GM18861 (cell line): ENCODE measurements around the gene RGS12.

Experiments used
- ATAC-seq: cut with Tn5 transposase; IDR thresholded peaks from one replicate; pipeline ENCODE4 v1.9.1; 2021; ENCODE audit not compliant: unreplicated experiment

Gene RGS12

DNA sequence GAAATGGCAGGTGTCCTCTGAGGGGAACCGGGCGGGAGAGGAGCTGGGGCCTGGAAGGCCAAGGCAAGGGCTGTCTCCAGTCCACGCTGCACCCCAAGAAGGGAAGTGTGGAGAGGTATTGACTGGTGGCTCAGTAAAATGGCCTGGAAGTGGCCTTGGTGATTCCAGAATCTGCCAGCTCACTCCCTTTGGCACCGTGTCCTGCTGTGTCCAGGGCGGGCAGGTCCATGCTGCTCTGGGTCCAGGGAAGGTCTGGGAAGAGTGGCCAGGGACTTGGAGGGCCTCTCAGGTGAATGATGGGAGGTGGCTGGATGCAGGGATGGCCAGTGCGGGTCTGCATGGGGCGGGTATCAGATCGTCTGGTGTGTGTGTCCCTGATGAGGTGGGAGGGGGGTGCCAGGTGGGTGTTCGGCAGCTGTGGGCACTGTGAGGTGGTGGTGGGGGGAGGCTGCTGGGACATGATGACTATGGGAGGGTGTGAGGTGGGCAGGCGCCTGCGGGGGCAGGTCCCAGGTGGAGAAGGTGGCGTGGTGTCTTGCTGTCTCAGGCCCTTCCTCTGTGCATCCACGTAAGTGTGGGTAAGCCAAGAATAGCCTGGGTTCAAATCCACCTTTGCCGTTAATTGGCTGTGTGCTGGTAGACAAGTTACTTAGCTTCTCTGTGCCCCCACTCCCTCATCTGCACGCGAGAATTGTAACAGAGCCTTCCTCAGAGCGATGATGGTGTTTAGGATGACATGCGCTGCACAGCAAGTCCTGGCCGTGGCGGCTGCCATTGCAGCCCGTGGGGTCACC is 17.7 kb downstream of the RGS12 start:
- no peak for ATAC-seq

DNA sequence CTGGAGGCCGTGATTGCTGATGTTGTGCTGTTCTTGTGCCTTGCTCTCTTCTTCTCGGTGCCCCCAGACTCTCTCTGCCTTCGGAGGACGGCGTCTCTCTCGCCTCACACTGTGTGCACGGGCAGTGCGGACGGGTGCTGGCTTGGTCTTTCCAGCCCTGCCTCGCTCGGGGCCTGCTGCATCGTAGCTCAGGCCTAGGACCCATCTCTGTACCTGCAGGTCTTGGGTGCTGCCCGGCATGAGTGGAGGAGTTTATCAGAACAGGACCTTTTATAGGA is 18.2 kb downstream of the RGS12 start:
- ATAC-seq: no peak

DNA sequence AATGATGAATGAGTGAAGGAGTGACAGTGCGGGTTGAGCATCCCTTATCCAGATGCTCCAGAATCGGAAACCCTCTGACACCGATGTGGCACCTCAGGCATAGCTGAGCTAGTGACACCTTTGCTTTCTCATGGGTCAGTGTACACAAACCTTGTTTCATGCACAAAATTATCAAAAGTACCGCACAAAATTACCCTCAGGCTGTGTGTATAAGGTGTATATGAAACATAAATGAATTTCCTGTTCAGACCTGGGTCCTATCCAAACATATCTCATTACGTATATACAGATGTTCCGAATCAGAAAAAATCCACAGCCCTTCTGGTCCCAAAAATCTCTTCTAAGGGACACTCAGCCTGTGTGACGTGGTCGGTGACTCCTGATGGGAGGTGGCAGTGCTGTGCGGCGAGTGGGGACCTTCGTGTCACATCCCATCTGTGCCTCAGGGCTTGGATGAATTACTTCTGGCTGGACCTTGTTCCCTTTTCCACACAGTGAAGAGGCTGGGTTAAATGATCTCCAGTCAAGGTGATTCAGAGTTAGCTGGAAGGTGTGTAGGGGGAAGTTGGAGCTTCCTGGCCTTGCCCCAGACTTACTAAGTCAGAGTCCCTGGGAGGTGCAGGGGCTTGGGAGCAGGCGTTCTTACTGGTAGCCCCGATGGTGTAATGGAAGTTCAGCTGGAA is 18.8 kb downstream of the RGS12 start:
- no peak for ATAC-seq

DNA sequence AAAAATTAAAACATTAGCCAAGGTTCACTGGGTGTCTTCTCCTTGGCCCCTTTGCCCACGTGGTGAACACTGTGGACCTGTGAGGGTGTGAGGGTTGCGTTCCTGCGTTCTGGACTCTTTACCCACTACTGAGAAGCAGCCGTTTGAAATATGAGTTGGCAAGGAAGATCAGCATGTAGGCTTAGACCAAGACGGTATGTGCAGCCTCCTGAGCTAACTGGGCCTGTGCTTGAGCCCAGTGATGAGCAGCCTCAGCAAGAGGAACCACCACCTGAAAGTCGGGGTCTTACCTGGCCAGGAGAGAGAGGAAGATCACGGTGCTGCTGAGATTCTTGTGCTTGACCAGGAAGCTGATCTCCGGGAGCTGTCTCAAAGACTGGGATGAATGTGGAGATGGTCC is 19.5 kb downstream of the RGS12 start:
- ATAC-seq: no peak

DNA sequence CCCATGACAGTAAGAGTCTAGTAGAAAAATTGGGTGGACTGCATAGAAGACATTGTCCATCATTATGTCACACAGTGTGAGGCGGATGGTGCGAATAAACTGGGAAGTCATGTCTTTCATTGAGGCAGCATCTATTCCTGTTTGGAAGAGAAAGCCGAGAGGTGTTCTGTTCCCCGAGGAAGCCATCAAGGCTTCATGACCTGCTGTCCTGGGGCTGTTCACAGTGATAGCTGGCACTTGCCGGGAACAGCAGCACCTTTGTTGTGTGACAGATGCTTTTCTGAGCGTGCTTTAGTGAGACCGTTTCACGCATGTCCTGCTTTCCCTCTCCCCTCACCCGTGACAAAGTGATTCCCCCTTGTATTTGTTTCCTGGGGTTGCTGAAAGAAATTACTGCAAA is 20.3 kb downstream of the RGS12 start:
- no peak for ATAC-seq

DNA sequence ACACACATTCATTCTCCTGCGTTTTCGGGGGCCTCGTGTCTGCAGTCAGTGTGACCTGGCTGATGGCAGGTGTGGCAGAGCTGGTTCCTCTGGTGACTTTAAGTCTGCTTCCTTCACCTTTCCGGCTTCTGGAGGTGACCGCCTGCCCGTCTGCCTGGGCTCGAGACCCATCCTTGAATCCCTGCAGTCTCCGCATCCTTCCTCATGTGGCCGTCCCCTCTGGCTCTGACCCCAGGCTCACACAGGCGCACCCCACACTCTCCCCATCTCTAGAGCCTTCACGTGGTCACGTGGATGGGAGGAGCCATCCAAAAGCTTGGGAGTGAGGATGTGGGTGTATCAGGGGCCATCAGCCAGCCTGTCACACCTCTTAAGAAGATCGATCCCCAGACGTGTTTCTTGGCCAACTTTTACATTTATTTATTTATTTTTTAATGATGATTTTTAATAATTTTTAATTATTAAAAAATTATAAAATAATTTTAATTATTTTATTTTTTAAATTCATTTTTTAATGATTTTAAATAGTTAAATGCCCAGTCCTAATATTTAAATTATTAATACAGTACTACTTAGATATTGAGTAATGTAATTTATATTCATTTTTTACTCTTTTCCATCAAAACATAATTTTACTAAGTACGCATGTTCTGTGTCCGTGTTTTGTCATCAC is 20.9 kb downstream of the RGS12 start:
- no peak for ATAC-seq

DNA sequence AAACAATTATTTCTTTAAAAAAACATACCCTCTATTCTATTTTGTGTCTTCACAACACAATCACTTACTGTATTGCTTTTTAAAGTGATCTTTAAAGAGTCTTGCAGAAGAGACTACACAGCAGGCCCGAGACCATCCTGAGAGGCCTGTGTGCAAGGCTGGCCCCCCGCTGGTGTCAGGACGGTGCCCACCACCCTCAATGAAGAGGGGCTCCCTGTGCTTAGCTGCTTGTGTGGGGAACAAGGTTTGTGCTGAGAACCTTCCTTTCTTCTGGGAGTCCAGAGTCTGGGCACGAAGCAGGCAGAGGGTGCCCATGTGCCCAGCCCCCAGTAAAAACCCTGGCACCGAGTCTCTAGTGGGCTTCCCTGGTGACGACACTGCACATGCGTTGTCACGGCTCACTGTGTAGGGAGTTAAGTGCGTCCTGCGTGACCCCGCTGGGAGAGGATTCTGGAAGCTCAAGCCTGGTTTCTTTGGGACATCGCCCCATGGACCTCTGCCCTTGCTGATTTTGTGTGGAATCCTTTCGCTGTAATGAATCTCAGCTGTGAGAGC is 22.0 kb downstream of the RGS12 start:
- ATAC-seq: no peak

DNA sequence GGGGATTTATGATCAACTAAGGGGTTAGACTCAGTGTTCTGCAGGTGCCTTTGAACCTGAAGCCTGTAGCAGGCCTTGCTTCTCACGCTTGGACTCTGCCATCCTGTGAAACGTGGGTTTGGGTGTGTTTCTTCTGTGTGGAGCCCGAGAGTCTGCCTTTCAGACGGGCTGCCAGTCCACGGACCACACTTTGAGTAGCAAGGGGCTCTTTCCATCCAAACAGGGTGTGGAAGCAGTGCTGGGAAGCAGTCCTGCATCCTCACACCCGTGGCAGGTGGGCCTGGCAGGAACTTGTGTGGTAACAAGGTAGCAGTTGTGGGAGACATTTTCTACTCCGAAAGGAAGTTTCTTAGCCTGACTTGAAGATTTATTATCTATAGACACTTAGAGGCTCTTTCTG is 22.7 kb downstream of the RGS12 start:
- no peak for ATAC-seq

DNA sequence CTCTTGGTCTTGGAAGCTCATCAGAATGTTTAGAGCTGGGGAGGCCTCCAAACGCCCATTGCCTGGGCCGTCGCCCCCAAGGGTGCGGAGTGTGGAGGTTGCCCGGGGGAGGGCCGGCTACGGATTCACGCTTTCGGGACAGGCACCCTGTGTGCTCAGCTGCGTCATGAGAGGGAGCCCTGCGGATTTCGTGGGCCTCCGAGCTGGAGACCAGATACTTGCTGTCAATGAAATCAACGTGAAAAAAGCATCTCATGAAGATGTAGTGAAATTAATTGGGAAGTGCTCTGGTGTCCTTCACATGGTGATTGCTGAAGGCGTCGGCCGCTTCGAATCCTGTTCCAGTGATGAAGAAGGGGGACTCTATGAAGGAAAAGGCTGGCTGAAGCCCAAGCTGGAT is 23.3 kb downstream of the RGS12 start:
- ATAC-seq: no peak

DNA sequence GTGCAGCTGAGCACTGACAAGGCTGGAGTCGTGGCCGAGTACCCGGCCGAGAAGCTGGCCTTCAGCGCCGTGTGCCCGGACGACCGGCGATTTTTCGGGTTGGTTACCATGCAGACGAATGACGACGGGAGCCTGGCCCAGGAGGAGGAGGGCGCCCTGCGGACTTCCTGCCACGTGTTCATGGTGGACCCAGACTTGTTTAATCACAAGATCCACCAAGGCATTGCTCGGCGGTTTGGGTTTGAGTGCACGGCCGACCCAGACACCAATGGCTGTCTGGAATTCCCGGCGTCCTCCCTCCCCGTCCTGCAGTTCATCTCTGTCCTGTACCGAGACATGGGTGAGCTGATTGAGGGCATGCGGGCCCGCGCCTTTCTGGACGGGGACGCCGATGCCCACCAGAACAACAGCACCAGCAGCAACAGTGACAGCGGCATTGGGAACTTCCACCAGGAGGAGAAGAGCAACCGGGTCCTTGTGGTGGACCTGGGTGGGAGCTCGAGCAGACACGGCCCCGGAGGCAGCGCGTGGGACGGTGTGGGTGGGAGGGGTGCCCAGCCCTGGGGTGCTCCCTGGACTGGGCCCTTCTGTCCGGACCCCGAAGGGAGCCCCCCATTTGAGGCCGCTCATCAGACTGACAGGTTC is 24.3 kb downstream of the RGS12 start:
- ATAC-seq: no peak

DNA sequence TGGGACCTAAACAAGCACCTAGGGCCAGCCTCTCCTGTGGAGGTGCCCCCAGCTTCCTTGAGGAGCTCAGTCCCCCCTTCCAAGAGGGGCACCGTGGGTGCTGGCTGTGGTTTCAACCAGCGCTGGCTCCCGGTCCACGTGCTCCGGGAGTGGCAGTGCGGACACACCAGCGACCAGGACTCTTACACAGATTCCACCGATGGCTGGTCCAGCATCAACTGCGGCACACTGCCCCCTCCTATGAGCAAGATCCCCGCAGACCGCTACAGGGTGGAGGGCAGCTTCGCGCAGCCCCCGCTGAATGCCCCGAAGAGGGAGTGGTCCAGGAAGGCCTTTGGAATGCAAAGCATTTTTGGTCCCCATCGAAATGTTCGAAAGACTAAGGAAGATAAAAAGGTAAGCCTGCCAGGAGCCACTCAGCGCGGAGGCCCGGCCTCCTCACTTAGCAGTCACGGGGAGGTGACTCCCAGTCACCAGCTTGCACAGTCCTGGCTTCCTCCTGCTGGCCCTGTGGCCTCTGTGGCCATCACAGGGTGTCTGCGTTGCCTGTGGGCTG is 24.9 kb downstream of the RGS12 start:
- no peak for ATAC-seq

DNA sequence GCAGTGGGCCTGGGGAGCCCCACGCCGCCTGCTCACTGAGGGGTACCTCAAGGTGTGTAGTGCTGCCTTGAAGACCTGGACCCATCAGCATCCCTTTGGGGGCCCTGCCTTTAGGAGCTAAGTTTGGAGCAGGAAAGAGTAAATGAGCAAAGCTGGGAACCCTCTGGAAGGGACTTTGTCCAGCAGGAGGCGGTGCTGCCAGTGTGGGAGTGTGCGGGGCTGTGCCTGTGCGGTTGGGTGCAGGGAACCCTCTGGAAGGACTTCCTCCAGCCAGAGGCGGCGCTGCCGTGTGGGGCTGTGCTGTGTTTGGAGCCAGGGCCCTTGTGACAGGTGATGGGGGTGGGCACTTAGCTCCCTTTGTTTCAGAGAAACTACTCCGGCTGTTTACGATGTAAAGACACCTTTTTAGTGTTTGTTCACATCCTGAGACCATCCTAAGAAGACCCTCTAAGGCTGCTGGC is 25.8 kb downstream of the RGS12 start:
- ATAC-seq: no peak

DNA sequence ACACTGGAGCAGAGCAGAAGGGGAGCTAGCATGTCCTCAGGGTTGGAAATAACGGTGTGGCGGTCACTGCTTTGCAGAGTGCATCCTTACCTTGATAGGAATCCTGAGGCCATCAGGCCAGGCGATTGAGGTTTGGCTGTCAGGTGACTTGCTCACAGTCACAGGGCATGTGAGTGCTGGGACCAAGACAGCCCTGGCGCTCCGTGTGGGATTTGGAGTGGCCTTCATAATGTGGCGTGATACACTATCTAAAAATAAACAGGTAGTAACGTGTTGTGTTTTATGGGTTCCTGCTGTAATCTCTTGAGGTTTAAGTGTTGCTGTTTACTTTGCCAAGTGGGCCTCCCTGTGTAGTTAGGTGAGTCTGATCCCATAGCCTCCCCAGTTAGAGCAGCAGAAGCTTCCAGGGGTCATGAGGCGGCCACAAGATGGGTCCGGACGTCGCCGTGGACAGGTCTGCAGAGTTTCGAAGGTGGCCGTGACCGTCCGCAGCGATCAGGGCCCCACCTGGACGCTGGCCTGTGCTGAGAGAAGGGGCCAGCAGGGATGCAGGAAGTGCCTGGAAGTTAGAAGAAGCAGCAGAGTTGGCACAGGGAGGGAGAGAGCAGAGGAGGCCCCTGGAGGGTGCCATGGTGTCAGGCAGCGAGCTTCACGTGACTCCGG is 27.7 kb downstream of the RGS12 start:
- no peak for ATAC-seq

DNA sequence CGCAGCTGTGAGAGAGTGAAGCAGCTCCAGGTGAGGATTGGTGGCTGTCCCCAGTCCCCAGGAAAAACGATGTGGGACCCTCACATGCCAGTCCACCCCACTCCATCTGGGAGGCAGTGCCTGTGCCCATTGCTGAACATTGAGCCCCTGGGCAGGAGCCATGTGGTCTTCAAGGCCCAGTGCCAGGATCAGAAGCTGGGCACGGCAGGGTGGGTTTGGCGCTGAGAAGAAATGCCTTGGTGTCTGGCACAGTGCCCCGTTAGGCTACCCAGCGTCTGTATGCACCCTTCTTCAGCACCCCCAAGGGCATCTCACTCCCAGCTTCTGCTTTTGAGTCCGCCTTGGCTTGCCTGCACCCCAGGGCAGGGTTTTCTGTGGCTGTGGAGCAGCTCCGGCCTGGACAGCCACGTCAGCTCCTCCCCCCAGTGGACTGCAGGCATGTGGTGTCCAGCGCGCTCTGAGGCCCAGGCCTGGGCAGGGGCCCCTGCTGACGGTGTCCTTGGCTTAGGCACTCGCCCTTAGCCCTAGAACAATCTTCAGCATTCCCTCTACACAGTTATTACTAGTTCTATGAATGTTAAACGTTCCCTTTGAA is 28.6 kb downstream of the RGS12 start:
- ATAC-seq: no peak

DNA sequence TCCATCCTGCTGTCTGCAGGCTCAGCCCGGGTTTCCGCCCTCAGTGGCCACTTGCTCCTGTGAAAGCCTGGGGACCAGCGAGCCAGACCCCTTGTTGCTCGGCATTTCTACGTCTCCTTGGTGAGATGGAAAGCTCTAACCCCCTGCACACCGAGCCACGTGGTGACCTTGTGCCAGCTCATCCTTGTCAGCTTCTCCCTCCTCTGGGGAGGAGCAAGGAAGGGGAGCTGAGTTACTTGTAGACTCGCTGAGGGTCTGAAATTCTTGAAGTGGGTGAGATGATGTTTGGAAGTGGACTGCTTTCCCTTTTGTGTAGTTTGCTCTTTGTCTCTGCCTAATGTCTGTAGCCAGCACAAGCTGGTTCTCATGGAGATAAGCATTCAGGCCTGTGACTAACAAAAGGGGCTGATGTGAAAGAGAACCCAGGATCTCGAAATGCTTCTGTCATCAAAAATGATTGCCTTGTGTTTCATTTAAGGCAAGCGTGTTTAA is 29.3 kb downstream of the RGS12 start:
- no peak for ATAC-seq

DNA sequence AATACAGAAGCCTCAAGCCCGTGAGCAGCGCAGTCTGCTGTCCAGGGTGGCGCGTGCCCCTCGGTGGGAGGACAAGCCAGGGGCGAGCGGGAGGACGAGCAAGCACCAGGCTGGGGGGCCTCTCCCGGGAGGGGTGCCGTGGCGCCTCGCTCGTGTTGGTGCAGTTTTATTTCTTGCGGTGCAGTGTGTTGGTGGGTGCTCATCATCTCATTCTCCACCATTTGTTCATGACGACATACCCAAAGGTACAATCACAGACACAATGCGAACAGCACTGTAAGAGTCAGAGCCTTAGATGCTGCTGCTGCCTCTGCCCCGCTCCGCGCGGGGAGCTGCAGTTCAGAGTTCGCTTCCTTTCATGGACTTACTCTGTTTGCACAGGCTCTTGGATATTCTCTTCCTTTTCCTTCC is 30.3 kb downstream of the RGS12 start:
- ATAC-seq: no peak

DNA sequence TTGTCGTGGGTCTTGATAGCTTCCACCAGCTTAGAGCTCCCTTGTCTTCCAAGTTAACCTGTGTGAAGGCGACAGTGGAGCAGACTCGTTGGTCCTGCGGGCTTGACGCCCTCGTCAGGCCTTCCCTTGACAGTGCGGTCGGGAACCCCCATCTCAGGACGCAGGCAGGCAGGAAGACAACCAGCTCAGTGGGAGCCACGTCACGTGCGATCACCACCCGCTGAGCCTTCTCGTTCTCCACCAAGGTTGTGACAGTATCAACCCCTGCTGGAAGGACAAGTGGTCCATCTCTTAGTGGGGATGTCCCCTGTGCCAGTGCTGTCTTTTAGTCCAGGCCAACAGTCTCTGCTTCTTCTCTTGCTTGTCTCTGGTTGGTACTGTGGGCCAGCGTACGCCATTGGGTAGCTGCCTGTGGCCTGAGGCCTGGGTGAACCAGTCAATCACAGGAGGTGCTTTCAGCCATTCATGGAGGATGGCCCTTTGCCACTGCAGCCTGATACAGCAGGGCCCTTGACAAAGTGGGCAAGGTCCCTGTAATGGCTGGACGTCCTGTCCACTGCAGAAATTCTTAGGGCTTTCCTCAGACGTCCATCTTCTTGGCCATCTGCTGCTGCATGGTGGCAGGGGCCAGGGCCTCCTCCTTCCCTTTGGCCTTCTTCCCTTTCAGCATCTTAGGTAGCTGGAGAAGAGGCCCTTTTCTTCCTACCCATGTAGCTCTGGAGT is 31.4 kb downstream of the RGS12 start:
- no peak for ATAC-seq

DNA sequence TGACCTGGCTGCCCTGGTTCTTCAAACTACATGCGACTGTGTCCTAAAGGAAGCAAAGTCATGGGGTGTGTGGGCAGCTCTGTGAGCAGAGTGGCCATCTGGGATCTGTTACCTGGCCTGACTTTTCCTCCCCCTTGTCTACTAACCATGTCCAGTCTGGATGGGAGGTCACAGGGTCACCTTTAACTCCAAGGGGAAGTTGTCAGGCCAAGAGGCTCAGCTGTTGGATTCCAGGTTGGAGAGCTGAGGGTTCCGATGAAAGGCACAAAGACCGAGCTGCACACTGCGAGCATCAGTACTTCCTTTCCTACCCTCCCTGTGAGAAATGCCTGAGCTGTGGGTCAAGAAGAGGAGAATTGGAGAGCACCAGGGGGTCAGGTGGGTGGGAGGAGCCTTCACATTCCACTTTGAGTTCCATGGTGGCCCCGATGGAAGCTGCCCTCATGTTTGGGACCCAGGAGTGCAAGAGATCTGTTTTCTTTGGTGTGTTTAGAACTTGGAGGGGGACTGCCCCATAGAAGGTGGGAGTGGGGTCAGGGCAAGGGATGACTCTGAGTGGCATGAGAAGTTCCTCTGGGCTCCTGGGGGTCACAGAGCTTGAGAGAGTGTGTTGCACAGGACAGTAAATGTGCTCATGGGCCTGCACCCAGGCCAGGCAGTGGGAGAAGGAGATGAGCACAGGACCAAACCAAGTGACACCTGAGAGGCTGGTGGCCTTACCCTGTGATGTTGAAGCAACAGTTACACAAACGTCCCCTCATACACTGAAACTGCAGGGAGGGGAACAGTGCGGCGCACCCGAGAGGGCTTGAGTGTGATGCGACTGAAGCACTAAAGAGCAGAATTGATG is 36.2 kb downstream of the RGS12 start:
- ATAC-seq: no peak

DNA sequence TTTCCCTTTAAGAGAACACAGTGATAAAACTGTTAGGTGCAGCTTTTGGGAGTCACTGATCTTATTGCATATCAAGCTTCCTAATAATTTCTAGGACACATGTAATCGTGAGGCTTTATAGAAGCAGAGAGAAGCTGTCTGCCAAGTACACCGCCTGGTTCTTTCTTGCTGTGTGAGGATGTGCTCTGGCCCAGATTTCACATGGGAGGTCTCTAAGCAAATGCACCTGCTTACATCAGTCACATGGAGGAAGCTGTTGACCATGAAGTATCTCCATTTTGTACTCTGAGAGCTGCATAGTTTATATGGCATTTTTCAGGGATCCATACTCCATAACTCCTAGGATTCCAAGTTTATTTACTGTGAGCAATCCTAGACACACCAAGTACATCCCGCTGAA is 37.1 kb downstream of the RGS12 start:
- no peak for ATAC-seq
